ENCODE measurements around the gene ATF6. TPM values are rescaled to one million over a fixed set of nuclear protein-coding genes. Genes with fewer than 3 reads are reported as not detected.

ATF6 gene
- total RNA-seq, 1 donor from 2014 or later = 20.6 TPM

- no peak for TF ChIP-seq CTCF (conservative IDR thresholded peaks at IDR 0.05; ENCODE audit: low read depth, low read length)
- DNase-seq (ENCODE audit: low read depth) = no peak
- H3K4me3 ChIP-seq (ENCODE audit: low read depth, low read length) = no peak overlapping the region
Measured at GRCh38 chr1:161915978-161916377, 149.9 kb downstream of the ATF6 start.

DNA sequence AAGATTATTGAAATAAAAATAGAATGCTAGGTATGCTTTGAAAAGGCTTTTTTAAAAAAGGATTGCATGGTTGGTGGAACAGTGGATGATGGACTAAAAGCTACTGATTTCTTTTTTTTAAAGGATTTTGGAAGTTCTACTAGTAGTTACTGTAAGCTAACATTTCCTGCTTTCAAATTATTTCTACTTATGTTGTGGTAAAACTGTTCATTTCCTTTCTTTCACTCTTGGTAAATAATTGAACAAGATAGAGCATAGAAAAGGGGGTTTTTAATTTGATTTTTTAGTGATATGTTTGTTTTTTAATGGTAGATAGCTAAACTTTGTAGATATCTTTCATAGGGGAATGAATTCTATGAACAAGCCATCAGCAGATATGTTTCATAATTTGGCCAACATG is 153.1 kb downstream of the ATF6 start:
- TF ChIP-seq CTCF (conservative IDR thresholded peaks at IDR 0.05; ENCODE audit: low read depth, low read length) = no peak
- H3K4me3 ChIP-seq (ENCODE audit: low read depth, low read length) = no peak overlapping the region
- no peak for DNase-seq (ENCODE audit: low read depth)

GRCh38 chr1:161921491-161921890 is 155.4 kb downstream of the ATF6 start:
- TF ChIP-seq CTCF (conservative IDR thresholded peaks at IDR 0.05; ENCODE audit: low read depth, low read length) = no peak
- DNase-seq (ENCODE audit: low read depth) = no peak
- no peak overlapping the region for H3K4me3 ChIP-seq (ENCODE audit: low read depth, low read length)

GRCh38 chr1:161921990-161922389 is 155.9 kb downstream of the ATF6 start:
- DNase-seq (ENCODE audit: low read depth) = no peak
- no peak for TF ChIP-seq CTCF (conservative IDR thresholded peaks at IDR 0.05; ENCODE audit: low read depth, low read length)
- no peak overlapping the region for H3K4me3 ChIP-seq (ENCODE audit: low read depth, low read length)

DNA sequence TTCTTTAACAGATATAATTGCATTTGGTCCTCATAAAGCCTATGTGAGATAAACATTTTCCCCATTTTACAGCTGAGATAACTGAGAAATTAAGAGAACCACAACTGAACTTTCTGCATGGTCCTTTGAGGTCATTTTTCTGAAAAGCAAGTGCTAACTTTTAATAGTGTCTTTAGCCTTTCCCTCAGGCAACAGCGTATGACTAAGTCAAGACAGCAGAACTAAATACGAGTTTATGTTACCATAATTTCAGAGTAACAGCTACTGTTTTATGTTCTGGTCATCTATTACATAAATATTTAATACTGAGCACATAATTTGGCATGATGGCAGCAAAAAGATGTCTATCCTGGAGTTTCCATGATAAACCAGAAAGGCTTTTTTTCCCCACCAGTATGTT is 161.9 kb downstream of the ATF6 start:
- DNase-seq (ENCODE audit: low read depth) = no peak

DNA sequence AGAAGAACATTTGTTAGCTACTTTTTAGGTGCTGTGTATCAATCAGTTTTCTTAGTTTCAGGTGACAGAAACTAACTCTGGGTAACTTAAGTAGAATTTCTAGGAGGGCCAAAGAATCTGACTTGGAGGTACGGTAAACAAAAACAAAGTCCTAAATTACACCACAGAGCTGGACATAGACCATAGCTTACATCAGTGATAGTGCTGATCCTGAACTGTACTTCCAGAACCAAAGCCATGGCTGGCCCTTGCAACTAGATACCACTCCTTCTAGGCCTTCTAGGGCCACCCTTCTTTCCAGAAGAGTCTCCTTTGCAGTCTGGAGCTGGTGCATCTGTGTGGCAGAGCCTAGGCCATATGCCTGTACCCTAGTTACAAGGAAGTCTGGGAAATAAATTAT is 163.0 kb downstream of the ATF6 start:
- H3K4me3 ChIP-seq (ENCODE audit: low read depth, low read length) = no peak overlapping the region
- TF ChIP-seq CTCF (conservative IDR thresholded peaks at IDR 0.05; ENCODE audit: low read depth, low read length) = no peak
- no peak for DNase-seq (ENCODE audit: low read depth)

More for the DNA sequence above, 161.9 kb downstream of the ATF6 start:
- H3K4me3 ChIP-seq (ENCODE audit: low read depth, low read length) = no peak overlapping the region
- no peak for TF ChIP-seq CTCF (conservative IDR thresholded peaks at IDR 0.05; ENCODE audit: low read depth, low read length)

GRCh38 chr1:161930064-161930463 is 163.9 kb downstream of the ATF6 start:
- no peak for TF ChIP-seq CTCF (conservative IDR thresholded peaks at IDR 0.05; ENCODE audit: low read depth, low read length)
- H3K4me3 ChIP-seq (ENCODE audit: low read depth, low read length) = no peak overlapping the region
- DNase-seq (ENCODE audit: low read depth) = no peak

Data from epithelial cell of proximal tubule (primary cell).